Stimulated activated naive B cell treated with anti-CD40 and anti-IgM and Interleukin-4, amounts not matched to agents 10 μg/mL and 1 μg/mL and 100 μg/mL, for 72 hours (primary cell): ENCODE data around the gene FHL2.
"Not testable (repeated sequence)": the region's sequence is repeated elsewhere in the genome, so short reads cannot be mapped to it uniquely, and the experiment has no call there.

Experiments used
- ATAC-seq, 2 donors: fragments of 150-1000 bp; cut with Tn5 transposase; replicated peaks; 2 replicates each; pipeline ENCODE4 v1.10.0; 2021; ENCODE audit warnings: moderate library complexity in 1 of 2
- DNase-seq: peaks from one replicate; pipeline ENCODE4 v3.0.0; 2021
- H3K27ac Mint-ChIP-seq: one replicate; pipeline ENCODE4 v1.8.0; 2022; ENCODE audit warnings: mild to moderate bottlenecking, mixed read lengths
- H3K27me3 Mint-ChIP-seq, 2 donors: one replicate each; pipeline ENCODE4 v1.8.0; 2022; ENCODE audit warnings: mixed read lengths in 2 of 2
- H3K36me3 Mint-ChIP-seq, 2 donors: one replicate each; pipeline ENCODE4 v1.8.0; 2022; ENCODE audit warnings: mixed read lengths in 2 of 2, mild to moderate bottlenecking in 1 of 2
- H3K4me1 Mint-ChIP-seq, 2 donors: one replicate each; pipeline ENCODE4 v1.8.0; 2022; ENCODE audit warnings: mixed read lengths in 2 of 2, mild to moderate bottlenecking in 1 of 2
- H3K4me3 Mint-ChIP-seq, 2 donors: one replicate each; pipeline ENCODE4 v1.8.0; 2022; ENCODE audit warnings: mild to moderate bottlenecking in 2 of 2, mixed read lengths in 2 of 2, moderate library complexity in 1 of 2
- H3K9me3 Mint-ChIP-seq, 2 donors: one replicate each; pipeline ENCODE4 v1.8.0; 2022; ENCODE audit warnings: mixed read lengths in 2 of 2, mild to moderate bottlenecking in 1 of 2

FHL2 gene

DNA sequence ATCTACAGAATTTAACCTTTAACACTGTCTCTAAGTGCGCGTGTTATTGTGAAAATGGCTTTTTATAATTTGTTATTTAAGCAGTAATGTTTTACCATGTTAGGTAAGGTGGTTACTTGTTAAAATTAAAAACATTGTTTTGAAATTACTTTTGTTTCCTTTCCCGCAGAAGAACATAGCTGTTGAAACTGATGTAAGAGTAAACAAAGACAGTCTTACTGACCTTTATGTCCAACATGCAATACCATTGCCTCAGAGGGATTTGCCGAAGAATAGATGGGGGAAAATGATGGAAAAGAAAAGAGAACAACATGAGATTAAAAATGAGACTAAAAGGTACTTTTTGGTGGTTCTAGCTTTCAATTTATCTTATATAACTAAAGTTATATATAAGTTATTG is 59.4 kb downstream of the FHL2 start:
- Mint-ChIP-seq H3K27me3 (no peaks in the 10 kb centered on the region), H3K4me1 (peaks cover 7 to 19% of the 10 kb centered on the region in 2 donors), H3K36me3 (peaks cover 3 to 18% of the 10 kb centered on the region in 2 donors), H3K9me3 (no peaks in the 10 kb centered on the region), H3K27ac (no peak overlapping the region), H3K4me3 (no peak overlapping the region)
- DNase-seq (no peak), ATAC-seq (no peak)

DNA sequence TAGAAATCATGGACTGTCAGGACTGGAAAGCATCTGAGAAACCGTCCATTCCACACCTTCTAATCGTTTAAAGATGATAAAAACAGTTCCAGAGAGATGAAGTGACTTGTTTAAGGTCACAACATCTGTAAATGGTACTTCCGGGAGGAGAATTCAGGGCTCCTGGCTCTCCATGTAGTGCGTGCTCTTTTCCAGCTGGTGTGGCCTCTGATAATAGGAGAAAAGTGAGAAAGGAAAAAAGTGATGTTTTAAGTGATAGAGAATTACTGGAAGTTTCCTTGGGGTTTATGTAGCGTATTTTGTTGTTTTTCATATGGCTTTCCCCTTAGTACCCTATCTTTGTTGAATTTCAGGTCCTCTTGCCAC is 60.8 kb downstream of the FHL2 start:
- Mint-ChIP-seq H3K36me3 (peaks cover 3 to 16% of the 10 kb centered on the region in 2 donors), H3K4me3 (peak overlapping the region; percentile 95 to 100), H3K4me1 (peaks cover 7 to 19% of the 10 kb centered on the region in 2 donors), H3K27ac (peak overlapping the region; percentile 96), H3K9me3 (no peaks in the 10 kb centered on the region), H3K27me3 (no peaks in the 10 kb centered on the region)
- ATAC-seq (peak; percentile 1 to 10), DNase-seq (no peak)

DNA sequence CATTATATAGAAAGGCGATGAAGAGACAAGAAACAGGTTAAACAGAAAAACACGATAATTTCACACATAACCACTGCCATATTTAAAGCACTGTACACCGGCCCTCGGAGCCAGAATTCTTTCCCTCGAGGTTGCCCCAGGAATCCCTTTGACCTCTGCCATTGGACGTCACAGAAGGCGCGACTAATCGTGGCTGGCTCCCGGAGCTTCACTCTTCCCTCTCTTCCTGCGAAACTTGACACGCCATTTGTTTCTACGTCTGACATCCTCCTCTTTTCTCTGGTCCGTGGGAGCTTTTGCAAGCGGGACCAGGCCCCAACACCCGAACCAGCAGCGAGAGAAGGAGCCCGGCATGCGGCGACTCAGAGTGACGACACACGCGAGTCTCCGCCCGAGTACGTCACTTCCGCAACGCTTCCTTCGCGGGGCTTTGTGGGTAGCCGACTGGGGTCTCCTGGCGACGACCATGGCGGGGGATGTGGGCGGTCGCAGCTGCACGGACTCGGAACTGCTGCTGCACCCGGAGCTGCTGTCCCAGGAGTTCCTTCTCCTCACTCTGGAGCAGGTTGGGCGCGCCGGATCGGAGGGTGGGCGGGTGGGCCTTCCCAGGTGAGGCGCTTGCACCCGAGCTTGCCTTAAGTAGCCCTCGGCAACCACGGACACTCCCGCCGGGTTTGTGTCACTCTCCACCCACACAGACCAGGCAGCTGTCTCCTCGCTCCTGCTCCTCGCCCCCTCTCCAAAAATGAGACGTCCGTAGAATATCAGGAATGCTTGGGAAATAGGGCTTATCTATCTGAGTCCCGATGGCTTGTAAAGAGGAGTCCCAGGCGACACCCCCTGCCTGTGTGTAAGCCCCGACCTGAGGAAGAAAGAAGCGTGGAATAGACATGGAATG is 61.5 kb downstream of the FHL2 start, which contains the start of gene C2orf49:
TSS of gene C2orf49 (plus strand) at position 419 of the 898 bp plus-strand sequence. CDS start at position 467, 48 bp downstream.
- ATAC-seq (peak; percentile 96 to 97), DNase-seq (peak; percentile 87)
- Mint-ChIP-seq H3K4me3 (peak within 1 kb of the TSS; percentile 95 to 100), H3K4me1 (peaks cover 7 to 19% of the 10 kb centered on the region in 2 donors), H3K27me3 (no peaks in the 10 kb centered on the region), H3K36me3 (peaks cover 3 to 12% of the 10 kb centered on the region in 2 donors), H3K27ac (peak within 1 kb of the TSS; percentile 100), H3K9me3 (no peaks in the 10 kb centered on the region)

DNA sequence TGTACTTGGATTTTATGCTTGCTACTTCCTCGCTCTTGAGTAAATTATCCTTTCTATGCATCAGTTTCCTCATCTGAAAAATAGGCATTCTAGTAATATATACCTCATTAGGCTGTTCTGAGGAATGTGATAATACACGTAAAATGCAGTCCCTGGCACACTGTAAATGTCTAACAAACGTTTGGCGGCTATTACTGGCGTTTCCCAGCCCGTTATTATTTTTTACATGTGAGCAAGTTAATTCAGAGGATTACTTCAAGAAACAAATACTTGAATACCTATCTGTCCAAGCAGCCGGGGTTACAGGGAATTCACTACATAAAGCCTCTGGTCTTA is 62.1 kb downstream of the FHL2 start:
- no peak for ATAC-seq
- H3K27me3 Mint-ChIP-seq, result no peaks in the 10 kb centered on the region
- peak overlapping the region; percentile 95 to 100 for H3K4me3 Mint-ChIP-seq
- no peaks in the 10 kb centered on the region for H3K9me3 Mint-ChIP-seq
- no peak for DNase-seq
- H3K36me3 Mint-ChIP-seq, result peaks cover 3 to 12% of the 10 kb centered on the region in 2 donors
- H3K4me1 Mint-ChIP-seq, result peaks cover 7 to 19% of the 10 kb centered on the region in 2 donors
- peak overlapping the region; percentile 100 for H3K27ac Mint-ChIP-seq

DNA sequence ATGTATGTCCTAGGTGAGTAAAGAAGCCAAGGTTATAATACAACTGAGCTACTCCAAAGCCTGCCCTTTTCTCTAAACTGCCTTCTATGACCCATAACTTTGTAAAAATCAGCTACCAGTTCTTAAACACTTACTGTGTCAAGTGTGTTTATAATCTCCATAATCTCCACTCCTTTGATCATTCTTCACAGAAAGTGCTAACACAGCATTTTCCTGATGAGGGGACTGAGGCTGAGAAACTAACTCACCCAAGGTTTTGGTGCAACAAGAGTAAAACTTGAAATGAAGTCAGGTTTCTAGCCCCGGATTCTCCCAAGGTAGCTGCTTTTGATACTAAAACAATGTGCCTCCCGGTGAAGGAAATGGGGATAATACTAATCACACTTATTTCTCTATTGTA is 63.4 kb downstream of the FHL2 start:
- H3K9me3 Mint-ChIP-seq, result no peaks in the 10 kb centered on the region
- no peak overlapping the region for H3K27ac Mint-ChIP-seq
- no peak overlapping the region for H3K4me3 Mint-ChIP-seq
- DNase-seq, result no peak
- ATAC-seq, result no peak
- H3K27me3 Mint-ChIP-seq, result no peaks in the 10 kb centered on the region
- H3K36me3 Mint-ChIP-seq, result peaks cover 3 to 10% of the 10 kb centered on the region in 2 donors
- H3K4me1 Mint-ChIP-seq, result peaks cover 10 to 24% of the 10 kb centered on the region in 2 donors

DNA sequence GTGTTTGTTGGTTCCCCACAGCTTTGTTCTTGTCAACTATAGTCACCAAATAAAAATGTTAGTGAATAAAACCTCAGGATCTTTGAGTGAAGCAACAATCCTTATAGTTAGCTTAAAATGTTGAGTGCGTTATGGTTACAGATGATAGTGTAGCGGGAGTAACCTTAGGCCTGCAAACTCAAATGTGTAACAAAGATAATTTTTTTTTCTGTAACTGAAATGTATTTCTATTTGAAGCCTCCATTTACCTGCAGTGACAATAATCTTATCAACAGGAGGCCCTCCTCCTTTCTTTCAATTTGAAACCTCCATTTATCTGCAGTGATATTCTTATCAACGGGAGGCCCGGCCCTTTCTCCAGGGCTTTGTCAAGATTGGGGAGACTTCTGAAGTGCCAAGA is 64.6 kb downstream of the FHL2 start:
- Mint-ChIP-seq H3K9me3 (no peaks in the 10 kb centered on the region), H3K36me3 (peaks cover 0 to 3% of the 10 kb centered on the region in 2 donors), H3K4me1 (peaks cover 8 to 24% of the 10 kb centered on the region in 2 donors)

DNA sequence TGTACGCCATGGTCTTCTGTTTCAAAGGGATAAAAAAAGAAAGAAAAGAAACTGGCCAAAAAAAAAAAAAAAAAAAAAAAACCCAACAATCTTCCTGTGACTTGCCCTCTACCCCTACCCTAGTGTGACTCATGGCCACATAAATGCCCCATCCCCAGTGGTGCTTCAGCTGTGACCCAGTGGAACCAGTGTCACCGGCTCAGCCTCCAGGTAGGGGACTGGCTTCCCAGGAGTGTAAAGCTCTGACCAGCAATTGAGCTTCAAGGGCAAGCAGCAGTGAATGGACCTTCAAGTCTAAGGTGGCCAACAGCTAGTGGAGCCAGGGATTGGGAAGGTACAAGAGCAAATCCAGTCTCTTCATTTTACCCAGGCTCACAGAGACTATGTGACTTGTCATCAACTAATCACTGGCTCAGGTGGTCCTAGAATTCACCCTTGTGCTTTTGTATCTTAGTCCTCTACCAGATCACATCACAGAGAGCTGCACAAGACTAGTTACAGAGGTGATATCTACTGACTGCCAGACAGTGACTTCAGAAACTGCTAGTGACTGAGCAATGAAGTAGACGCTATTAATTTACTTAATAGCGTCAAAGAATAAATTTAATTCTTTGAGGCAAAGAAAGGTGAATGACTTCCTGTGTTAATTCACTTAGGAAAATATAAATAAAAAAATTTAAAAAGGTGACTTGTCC is 68.0 kb downstream of the FHL2 start:
- H3K27ac Mint-ChIP-seq, result peak overlapping the region; percentile 97
- H3K36me3 Mint-ChIP-seq, result peaks cover 0 to 11% of the 10 kb centered on the region in 2 donors
- DNase-seq (no peak), ATAC-seq (no peak)
- peaks cover 20 to 36% of the 10 kb centered on the region in 2 donors for H3K4me1 Mint-ChIP-seq
- H3K4me3 Mint-ChIP-seq, result peak overlapping the region; percentile 91 to 92
- H3K27me3 Mint-ChIP-seq, result no peaks in the 10 kb centered on the region
- no peaks in the 10 kb centered on the region for H3K9me3 Mint-ChIP-seq

More for the DNA sequence above, 64.6 kb downstream of the FHL2 start:
- Mint-ChIP-seq H3K4me3 (no peak overlapping the region), H3K27ac (no peak overlapping the region), H3K27me3 (no peaks in the 10 kb centered on the region)
- DNase-seq (no peak), ATAC-seq (no peak)

DNA sequence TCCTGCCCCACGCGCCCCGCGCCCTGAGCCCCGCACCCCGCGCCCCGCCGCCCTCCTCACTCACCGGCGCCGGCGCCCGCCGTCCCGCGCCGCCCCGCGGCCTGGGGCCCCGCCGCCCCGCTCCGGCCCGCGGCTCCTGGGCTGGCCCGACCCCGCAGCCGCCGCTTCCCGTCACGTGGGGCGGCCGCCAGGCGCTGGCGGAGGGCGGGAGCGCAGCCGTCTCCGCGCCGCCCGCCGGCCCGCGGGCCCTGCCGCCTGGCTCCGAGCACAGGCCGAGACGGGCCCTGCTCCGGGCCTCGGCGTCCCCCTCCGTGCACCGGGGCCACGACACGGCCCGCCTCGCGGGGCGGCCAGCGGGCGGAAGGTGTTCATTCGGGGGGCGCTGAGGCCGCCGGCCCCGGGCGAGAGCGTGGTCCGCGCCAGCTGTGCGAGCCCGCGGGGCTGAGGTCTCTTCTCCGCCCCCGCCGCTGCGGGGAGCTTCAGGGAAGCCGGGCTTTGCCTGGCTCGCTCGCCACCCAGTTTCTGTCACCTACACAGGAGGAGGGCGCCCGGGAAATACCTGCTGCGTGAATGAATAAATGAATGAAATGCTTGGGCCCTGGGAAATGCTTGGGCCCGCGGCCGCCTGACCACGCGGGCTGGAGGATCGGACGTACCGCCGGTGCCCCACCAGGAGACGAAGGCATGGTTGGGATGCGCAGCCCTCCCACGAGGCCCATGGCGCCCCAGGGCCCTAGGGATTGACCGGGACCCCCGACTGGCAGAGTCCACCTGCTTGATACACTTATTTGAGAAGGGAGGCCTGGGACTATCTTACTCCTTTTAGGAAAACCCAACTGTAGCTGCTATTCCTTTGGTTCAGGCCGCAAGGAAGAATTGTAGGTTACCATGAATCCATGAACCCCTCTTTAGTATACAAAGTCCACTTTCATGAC is 69.0 kb downstream of the FHL2 start, which contains the start of gene TGFBRAP1:
TSS of gene TGFBRAP1 (minus strand) at position 175 of the 935 bp plus-strand sequence. CDS start 21,434 bp downstream, outside the sequence.
- Mint-ChIP-seq H3K9me3 (no peaks in the 10 kb centered on the region), H3K36me3 (peaks cover 0 to 12% of the 10 kb centered on the region in 2 donors), H3K4me1 (peaks cover 28 to 45% of the 10 kb centered on the region in 2 donors), H3K27ac (peak within 1 kb of the TSS; percentile 97), H3K27me3 (no peaks in the 10 kb centered on the region), H3K4me3 (peak within 1 kb of the TSS; percentile 92 to 94)
- ATAC-seq, result peak; percentile 88 to 92
- DNase-seq, result peak; percentile 58

DNA sequence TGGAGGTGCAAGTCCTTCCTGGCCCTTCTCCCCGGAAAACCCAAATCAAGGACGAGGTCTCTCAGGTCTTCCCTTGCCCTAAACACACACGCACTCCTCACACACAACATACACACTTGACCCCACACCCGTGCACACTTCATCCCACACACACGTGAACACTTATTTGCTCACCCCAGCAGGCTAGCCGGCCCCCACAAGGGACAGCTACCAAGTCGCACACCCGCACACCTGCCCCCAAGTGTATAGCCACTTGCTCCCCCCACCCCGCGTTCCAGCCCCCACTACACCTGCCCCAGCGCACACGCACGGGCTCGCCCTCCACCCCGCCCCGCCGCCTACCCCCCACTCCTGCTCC is 69.7 kb downstream of the FHL2 start:
- Mint-ChIP-seq H3K36me3 (peaks cover 0 to 15% of the 10 kb centered on the region in 2 donors), H3K9me3 (no peaks in the 10 kb centered on the region), H3K27me3 (no peaks in the 10 kb centered on the region), H3K27ac (peak overlapping the region; percentile 63), H3K4me3 (peak overlapping the region; percentile 85 to 94), H3K4me1 (peaks cover 30 to 52% of the 10 kb centered on the region in 2 donors)
- no peak for DNase-seq
- ATAC-seq, result peak; percentile 49 to 51

DNA sequence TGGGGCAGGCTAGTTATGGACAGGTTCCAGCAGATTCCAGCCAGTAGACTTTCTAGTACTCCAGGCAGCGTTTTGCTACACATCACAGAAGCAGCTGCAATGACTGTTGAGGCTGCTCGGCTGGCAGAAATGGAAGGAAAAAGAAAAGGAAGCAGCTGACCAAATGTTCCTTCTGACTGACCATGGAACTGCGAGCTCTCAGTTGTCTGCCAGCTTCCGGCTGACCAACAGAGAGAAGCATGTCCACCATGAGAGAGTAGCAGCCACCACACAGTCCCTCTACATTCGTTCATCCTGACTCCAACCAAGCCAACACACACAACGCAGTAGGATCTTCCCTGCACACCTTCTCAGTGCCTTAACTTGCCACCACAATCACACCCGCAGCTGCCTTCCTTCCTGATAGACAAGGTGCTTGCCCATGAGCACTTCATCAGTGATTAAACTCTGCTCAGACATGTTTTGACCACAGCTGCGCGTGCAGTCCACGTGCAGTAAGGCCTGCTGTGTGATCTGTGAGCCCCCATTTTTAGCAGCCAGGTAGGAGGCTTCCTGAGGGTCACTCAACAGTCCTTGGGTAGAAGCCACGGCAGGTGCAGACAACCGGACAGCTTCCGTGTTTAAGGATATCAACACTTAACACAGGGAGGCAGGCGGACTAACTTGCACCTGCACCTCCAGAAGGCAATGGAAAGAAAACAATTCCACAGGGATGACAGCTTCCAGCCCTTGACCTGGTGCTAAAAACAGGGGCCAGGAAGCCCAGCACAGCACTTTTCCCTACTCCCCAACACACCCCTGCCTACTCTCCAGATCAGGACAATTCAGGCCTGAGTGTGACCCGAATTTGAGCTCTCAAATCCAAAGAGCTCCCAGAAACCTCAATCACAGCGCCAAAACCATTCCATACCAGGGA is 70.3 kb downstream of the FHL2 start:
- Mint-ChIP-seq H3K4me1 (peaks cover 35 to 58% of the 10 kb centered on the region in 2 donors), H3K36me3 (peaks cover 4 to 19% of the 10 kb centered on the region in 2 donors), H3K27ac (peak overlapping the region; percentile 63), H3K9me3 (no peaks in the 10 kb centered on the region), H3K27me3 (no peaks in the 10 kb centered on the region), H3K4me3 (peak overlapping the region; percentile 85 to 94)
- ATAC-seq, result peak; percentile 15 to 25
- peak; percentile 11 for DNase-seq

DNA sequence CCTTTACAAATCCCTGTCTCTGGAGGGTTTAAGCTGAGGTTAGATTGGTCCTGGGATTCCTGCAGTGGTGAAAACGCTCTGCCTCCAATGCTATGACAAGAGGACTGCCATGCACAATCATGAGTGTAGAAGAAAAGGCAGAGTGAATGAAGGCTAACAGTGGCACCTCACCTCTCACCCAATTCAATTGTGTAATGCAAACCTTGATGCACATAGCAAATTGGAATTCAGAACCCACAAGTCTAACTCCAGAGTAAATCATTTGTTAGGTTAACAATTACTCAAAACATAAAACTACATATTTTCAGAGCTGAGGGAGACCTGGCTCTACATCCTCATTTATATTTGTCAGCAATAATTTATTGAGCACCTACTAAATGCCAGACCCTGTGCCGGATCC is 71.2 kb downstream of the FHL2 start:
- Mint-ChIP-seq H3K27ac (no peak overlapping the region), H3K4me1 (peaks cover 43 to 67% of the 10 kb centered on the region in 2 donors), H3K27me3 (no peaks in the 10 kb centered on the region), H3K4me3 (peak overlapping the region; percentile 25 to 85), H3K9me3 (no peaks in the 10 kb centered on the region), H3K36me3 (peaks cover 8 to 26% of the 10 kb centered on the region in 2 donors)
- ATAC-seq (no peak), DNase-seq (no peak)

DNA sequence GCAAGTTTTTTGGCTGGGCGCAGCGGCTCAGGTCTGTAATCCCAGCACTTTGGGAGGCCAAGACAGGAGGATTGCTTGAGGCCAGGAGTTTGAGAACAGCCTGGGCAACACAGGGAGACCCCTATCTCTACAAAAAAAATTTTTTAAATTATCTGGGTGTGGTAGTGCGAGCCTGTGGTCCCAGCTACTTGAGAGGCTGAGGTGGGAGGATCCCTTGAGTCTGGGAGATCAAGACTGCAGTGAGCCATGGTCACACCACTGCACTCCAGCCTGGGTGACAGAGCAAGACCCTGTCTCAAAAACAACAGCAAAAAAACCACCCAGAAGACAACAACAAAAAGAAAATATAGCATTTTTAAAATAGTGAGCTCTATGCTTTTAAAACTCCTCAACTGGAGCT is 71.6 kb downstream of the FHL2 start:
- DNase-seq, H3K9me3 Mint-ChIP-seq, ATAC-seq, H3K4me3 Mint-ChIP-seq, H3K27ac Mint-ChIP-seq, H3K27me3 Mint-ChIP-seq: not testable (repeated sequence)
- Mint-ChIP-seq H3K4me1 (peaks cover 47 to 70% of the 10 kb centered on the region in 2 donors), H3K36me3 (peaks cover 9 to 27% of the 10 kb centered on the region in 2 donors)
